Subcutaneous abdominal adipose tissue (tissue), 5 donors: ENCODE data around the gene ALK.

Source experiments
- H3K27ac ChIP-seq: one replicate; pipeline ENCODE4 v1.7.0; 2013; ENCODE audit warnings: low read depth, mild to moderate bottlenecking, inconsistent platforms, low read length, moderate library complexity
- H3K27me3 ChIP-seq, 5 donors: one replicate each; pipeline ENCODE4 v1.7.0; 2013; ENCODE audit warnings: low read length in 5 of 5, inconsistent platforms in 1 of 5; ENCODE audit not compliant: control insufficient read depth in 5 of 5, insufficient read depth in 4 of 5
- H3K36me3 ChIP-seq, 5 donors: one replicate each; pipeline ENCODE4 v1.7.0; 2013; ENCODE audit warnings: low read length in 5 of 5; ENCODE audit not compliant: control insufficient read depth in 5 of 5, insufficient read depth in 5 of 5
- H3K4me1 ChIP-seq, 5 donors: one replicate each; pipeline ENCODE4 v1.7.0; 2013; ENCODE audit warnings: low read length in 5 of 5, mild to moderate bottlenecking in 3 of 5, moderate library complexity in 1 of 5; ENCODE audit not compliant: control insufficient read depth in 5 of 5, insufficient read depth in 5 of 5
- H3K4me3 ChIP-seq, 5 donors: one replicate each; pipeline ENCODE4 v1.7.0; 2013; ENCODE audit warnings: low read length in 5 of 5, low read depth in 1 of 5
- H3K9ac ChIP-seq, 5 donors: one replicate each; pipeline ENCODE4 v1.7.0; 2013; ENCODE audit warnings: low read length in 5 of 5, mild to moderate bottlenecking in 4 of 5, moderate library complexity in 3 of 5
- H3K9me3 ChIP-seq, 5 donors: one replicate each; pipeline ENCODE4 v1.7.0; 2013; ENCODE audit warnings: low read length in 5 of 5; ENCODE audit not compliant: control insufficient read depth in 5 of 5
- donor health status: healthy.
- donor health status: healthy.
- donor health status: healthy.
- donor health status: healthy.
- donor health status: healthy.

The ALK gene

DNA sequence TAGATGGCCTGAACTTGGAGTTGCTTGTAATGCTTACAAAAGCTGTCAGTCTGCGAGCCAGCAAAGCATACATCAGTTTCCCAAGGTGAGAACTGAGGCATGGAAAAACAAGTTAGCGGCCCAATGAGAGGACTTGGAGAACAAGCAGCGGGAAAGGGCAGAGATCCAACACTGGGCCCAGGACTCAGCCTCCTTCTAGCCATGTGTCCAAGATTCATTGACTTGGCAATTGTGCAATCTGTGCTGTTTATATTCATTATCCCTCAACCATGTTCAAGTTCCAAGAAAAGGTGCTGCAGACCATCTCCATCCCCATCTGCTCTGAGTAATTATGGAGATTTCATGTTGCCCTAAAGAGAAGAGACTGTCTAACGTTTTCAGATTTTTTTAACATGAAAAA, 187.4 kb downstream of the ALK start:
- no peaks in the 10 kb centered on the region for H3K27me3 ChIP-seq

GRCh38 chr2:29733213-29733612, 188.2 kb downstream of the ALK start:
- Histone ChIP-seq H3K27ac (no peak overlapping the region), H3K36me3 (no peaks in the 10 kb centered on the region)

More for the DNA sequence above, 187.4 kb downstream of the ALK start:
- peaks cover 0 to 3% (median 0%) of the 10 kb centered on the region in 5 donors for H3K4me1 ChIP-seq
- H3K4me3 ChIP-seq, result no peak overlapping the region
- no peak overlapping the region for H3K27ac ChIP-seq
- no peaks in the 10 kb centered on the region for H3K9me3 ChIP-seq
- H3K36me3 ChIP-seq, result no peaks in the 10 kb centered on the region
- no peak overlapping the region for H3K9ac ChIP-seq

DNA sequence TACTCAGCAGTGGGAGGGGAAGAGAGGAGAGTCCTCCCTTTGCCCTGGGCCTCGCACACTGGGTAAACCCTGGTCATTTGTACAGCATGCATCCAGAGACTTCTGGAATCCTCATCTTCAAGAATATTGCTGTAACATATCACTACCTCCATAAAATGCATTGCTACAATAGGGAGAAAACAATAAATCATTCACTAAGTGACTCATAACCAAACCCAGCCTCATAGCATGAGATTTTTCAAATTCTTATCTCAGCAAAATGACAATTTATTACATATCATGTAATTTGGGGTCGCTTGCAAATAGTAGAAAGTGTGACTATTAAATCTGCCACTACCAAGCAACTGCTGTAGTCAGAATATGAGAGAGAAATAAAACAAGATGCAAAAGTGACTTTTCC, 189.4 kb downstream of the ALK start:
- no peak overlapping the region for H3K4me3 ChIP-seq
- H3K4me1 ChIP-seq, result peaks cover 0 to 4% (median 0%) of the 10 kb centered on the region in 5 donors
- no peak overlapping the region for H3K9ac ChIP-seq
- H3K27ac ChIP-seq, result no peak overlapping the region
- H3K27me3 ChIP-seq, result no peaks in the 10 kb centered on the region
- H3K36me3 ChIP-seq, result no peaks in the 10 kb centered on the region
- H3K9me3 ChIP-seq, result no peaks in the 10 kb centered on the region

More at GRCh38 chr2:29733213-29733612, 188.2 kb downstream of the ALK start:
- no peaks in the 10 kb centered on the region for H3K27me3 ChIP-seq
- H3K9ac ChIP-seq, result no peak overlapping the region
- H3K4me1 ChIP-seq, result peaks cover 0 to 4% (median 0%) of the 10 kb centered on the region in 5 donors
- no peak overlapping the region for H3K4me3 ChIP-seq
- H3K9me3 ChIP-seq, result no peaks in the 10 kb centered on the region

GRCh38 chr2:29729932-29730331, 191.5 kb downstream of the ALK start:
- H3K4me1 ChIP-seq, result peaks cover 0 to 4% (median 0%) of the 10 kb centered on the region in 5 donors
- no peaks in the 10 kb centered on the region for H3K9me3 ChIP-seq
- no peak overlapping the region for H3K9ac ChIP-seq
- H3K27me3 ChIP-seq, result no peaks in the 10 kb centered on the region
- H3K27ac ChIP-seq, result no peak overlapping the region
- H3K36me3 ChIP-seq, result no peaks in the 10 kb centered on the region
- no peak overlapping the region for H3K4me3 ChIP-seq

GRCh38 chr2:29729401-29729800, 192.0 kb downstream of the ALK start:
- H3K9ac ChIP-seq, result no peak overlapping the region
- H3K36me3 ChIP-seq, result no peaks in the 10 kb centered on the region
- no peak overlapping the region for H3K27ac ChIP-seq
- no peaks in the 10 kb centered on the region for H3K9me3 ChIP-seq
- H3K4me3 ChIP-seq, result no peak overlapping the region
- peaks cover 0 to 4% (median 0%) of the 10 kb centered on the region in 5 donors for H3K4me1 ChIP-seq
- no peaks in the 10 kb centered on the region for H3K27me3 ChIP-seq

GRCh38 chr2:29726976-29727375, 194.4 kb downstream of the ALK start:
- H3K27me3 ChIP-seq, result no peaks in the 10 kb centered on the region
- H3K4me1 ChIP-seq, result peaks cover 0 to 4% (median 0%) of the 10 kb centered on the region in 5 donors
- no peaks in the 10 kb centered on the region for H3K36me3 ChIP-seq
- no peak overlapping the region for H3K9ac ChIP-seq
- H3K27ac ChIP-seq, result no peak overlapping the region
- no peaks in the 10 kb centered on the region for H3K9me3 ChIP-seq
- H3K4me3 ChIP-seq, result no peak overlapping the region

GRCh38 chr2:29725610-29726009, 195.8 kb downstream of the ALK start:
- no peaks in the 10 kb centered on the region for H3K27me3 ChIP-seq
- no peak overlapping the region for H3K27ac ChIP-seq
- no peaks in the 10 kb centered on the region for H3K36me3 ChIP-seq
- H3K4me1 ChIP-seq, result peaks cover 0 to 4% (median 0%) of the 10 kb centered on the region in 5 donors
- no peak overlapping the region for H3K4me3 ChIP-seq
- no peaks in the 10 kb centered on the region for H3K9me3 ChIP-seq
- H3K9ac ChIP-seq, result no peak overlapping the region

- Histone ChIP-seq H3K9me3 (no peaks in the 10 kb centered on the region), H3K9ac (no peak overlapping the region), H3K36me3 (no peaks in the 10 kb centered on the region), H3K27me3 (no peaks in the 10 kb centered on the region), H3K4me3 (no peak overlapping the region), H3K27ac (no peak overlapping the region), H3K4me1 (peaks cover 0 to 4% (median 0%) of the 10 kb centered on the region in 5 donors)
These were observed 197.1 kb downstream of the ALK start for GRCh38 chr2:29724282-29724681.

- no peak overlapping the region for H3K4me3 ChIP-seq
- no peaks in the 10 kb centered on the region for H3K27me3 ChIP-seq
- H3K9me3 ChIP-seq, result no peaks in the 10 kb centered on the region
- H3K9ac ChIP-seq, result no peak overlapping the region
- H3K27ac ChIP-seq, result no peak overlapping the region
- no peaks in the 10 kb centered on the region for H3K36me3 ChIP-seq
- no peaks in the 10 kb centered on the region for H3K4me1 ChIP-seq
These were observed 198.0 kb downstream of the ALK start for GRCh38 chr2:29723255-29724001.

- Histone ChIP-seq H3K4me1 (no peaks in the 10 kb centered on the region), H3K27ac (no peak overlapping the region)
These were observed 201.7 kb downstream of the ALK start for GRCh38 chr2:29719639-29720038.

More at GRCh38 chr2:29719639-29720038, 201.7 kb downstream of the ALK start:
- no peaks in the 10 kb centered on the region for H3K9me3 ChIP-seq
- no peaks in the 10 kb centered on the region for H3K36me3 ChIP-seq
- H3K27me3 ChIP-seq, result no peaks in the 10 kb centered on the region
- no peak overlapping the region for H3K4me3 ChIP-seq
- no peak overlapping the region for H3K9ac ChIP-seq
